ENCODE results near the gene PHLDB1.

PHLDB1 gene

DNA sequence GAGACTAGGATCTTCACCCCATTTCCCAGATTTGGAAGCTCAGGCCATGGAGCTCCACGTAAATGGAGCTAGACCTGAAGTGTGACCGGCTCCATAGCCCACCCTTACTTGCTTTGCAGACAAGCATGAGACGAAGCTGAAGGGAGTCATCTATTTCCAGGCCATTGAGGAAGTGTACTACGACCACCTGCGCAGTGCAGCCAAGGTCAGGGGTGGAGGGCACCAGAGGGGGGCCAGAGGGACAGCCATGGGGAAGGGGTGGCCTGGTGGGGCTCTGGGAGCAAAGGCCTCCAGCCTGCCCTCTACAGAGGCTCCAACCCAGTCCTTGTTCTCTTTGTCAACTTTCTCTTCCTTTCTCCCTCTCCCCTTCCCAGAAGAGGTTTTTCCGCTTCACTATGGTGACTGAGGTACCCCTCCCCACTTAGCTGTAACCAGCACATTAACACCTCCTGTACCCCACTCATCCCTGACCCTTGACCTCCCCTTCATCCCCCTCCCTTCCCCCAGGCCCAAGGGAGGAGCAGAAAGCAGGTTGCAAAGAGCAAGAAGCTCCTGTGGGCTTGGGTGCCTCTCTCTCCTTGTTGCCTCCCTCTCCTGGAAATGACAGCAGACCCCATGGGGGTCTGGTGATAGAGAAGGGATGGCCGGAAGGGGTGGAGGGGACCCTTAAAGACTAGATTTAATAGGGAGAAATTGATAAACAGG lies 48.2 kb downstream of the PHLDB1 start:
- TF ChIP-seq, protein P1, sequence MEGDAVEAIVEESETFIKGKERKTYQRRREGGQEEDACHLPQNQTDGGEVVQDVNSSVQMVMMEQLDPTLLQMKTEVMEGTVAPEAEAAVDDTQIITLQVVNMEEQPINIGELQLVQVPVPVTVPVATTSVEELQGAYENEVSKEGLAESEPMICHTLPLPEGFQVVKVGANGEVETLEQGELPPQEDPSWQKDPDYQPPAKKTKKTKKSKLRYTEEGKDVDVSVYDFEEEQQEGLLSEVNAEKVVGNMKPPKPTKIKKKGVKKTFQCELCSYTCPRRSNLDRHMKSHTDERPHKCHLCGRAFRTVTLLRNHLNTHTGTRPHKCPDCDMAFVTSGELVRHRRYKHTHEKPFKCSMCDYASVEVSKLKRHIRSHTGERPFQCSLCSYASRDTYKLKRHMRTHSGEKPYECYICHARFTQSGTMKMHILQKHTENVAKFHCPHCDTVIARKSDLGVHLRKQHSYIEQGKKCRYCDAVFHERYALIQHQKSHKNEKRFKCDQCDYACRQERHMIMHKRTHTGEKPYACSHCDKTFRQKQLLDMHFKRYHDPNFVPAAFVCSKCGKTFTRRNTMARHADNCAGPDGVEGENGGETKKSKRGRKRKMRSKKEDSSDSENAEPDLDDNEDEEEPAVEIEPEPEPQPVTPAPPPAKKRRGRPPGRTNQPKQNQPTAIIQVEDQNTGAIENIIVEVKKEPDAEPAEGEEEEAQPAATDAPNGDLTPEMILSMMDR (IDR thresholded peaks at IDR 0.05; ENCODE audit: insufficient read depth, low read depth, low read length, missing control alignments), result no peak
- DNase-seq (ENCODE audit: low read depth), result no peak
- H3K4me3 ChIP-seq (ENCODE audit: low read depth, low read length), result no peak overlapping the region

DNA sequence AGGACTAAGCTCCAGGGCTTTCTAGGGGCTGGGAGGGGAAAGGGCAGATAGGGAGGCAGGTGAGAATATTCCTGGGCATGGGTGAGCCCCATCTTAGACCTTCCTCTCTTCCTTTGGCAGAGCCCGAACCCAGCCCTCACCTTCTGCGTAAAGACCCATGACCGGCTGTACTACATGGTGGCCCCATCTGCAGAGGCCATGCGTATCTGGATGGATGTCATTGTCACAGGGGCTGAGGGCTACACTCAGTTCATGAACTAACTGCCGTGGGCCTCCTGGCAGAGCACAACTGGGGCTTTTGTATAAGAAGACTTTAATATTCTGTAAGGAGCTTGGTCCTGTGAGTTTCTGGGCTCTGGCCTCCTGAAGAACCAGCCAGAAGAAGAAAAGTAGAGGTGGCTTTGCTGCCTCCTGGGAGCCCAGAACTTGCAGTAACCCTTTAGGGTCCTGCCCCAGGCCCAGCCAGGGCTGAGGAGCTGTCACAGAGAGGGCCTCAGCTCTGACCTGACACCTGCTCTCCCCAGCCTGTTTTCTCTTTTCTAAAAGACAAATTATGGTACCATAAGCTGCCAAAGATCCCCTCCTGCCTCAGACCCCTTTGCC lies 49.2 kb downstream of the PHLDB1 start:
- TF ChIP-seq, protein P1 (IDR thresholded peaks at IDR 0.05; ENCODE audit: insufficient read depth, low read depth, low read length, missing control alignments), result no peak
- DNase-seq (ENCODE audit: low read depth), result no peak
- no peak overlapping the region for H3K4me3 ChIP-seq (ENCODE audit: low read depth, low read length)

DNA sequence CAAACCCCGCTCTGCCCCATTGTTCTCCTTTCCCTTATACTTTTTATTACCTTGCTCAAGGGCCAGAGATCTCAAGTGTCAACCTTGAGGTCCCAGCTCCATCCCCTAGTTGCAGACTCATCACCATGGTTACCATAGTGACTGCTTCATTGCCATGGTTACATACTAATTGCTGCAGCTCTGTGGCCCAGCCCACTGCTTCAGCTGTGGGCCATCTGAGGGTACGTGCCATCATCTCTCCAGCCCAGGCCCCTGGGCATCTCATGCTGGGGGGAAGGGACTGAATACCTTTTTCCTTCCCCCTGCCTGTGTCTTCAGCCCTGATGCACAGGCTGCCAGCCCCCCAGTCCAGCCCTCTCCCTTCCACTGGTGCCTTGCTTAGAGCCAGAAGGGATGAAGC lies 49.8 kb downstream of the PHLDB1 start:
- DNase-seq (ENCODE audit: low read depth), result peak; percentile 17
- H3K4me3 ChIP-seq (ENCODE audit: low read depth, low read length), result no peak overlapping the region

GRCh38 chr11:118657709-118658428 lies 50.5 kb downstream of the PHLDB1 start:
- TF ChIP-seq, protein P1 (IDR thresholded peaks at IDR 0.05; ENCODE audit: insufficient read depth, low read depth, low read length, missing control alignments), result no peak
- no peak overlapping the region for H3K4me3 ChIP-seq (ENCODE audit: low read depth, low read length)
- no peak for DNase-seq (ENCODE audit: low read depth)

More for the DNA sequence above, 49.8 kb downstream of the PHLDB1 start:
- TF ChIP-seq, protein P1 (IDR thresholded peaks at IDR 0.05; ENCODE audit: insufficient read depth, low read depth, low read length, missing control alignments), result no peak

- no peak overlapping the region for H3K4me3 ChIP-seq (ENCODE audit: low read depth, low read length)
- no peak for DNase-seq (ENCODE audit: low read depth)
- TF ChIP-seq, protein P1 (IDR thresholded peaks at IDR 0.05; ENCODE audit: insufficient read depth, low read depth, low read length, missing control alignments), result no peak
Measured at GRCh38 chr11:118658429-118659313, 51.3 kb downstream of the PHLDB1 start.

DNA sequence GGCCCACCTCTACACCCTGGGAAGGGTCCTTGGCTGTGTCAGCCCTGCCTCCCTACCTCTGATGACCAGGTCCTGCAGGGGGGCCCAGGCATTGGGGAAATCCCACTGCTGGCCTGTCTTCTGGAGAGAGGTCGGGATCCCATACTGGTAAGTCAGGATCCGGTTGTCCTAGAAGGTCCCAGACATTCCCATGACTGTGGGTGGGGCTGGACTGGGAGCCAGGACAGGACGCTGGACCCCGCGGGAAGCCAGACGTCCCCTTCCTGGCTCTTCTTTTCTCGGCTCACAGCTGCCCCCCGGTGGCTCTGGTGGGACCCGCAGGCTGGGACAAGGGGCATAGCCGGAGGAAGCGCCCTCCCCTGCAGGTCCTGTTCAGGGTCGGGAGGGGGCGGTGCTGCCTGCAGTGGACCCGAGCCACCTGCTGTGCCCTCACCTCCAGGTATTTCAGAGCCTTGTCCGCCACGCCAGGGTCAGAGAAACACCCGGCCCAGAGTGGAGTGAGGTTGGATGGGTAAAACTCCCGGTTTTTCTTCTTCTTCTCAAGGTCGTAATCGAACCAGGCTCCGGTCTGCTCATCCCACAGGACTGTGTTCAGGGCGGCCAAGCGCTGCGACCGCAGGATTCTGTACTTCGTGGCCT lies 52.0 kb downstream of the PHLDB1 start:
- H3K4me3 ChIP-seq (ENCODE audit: low read depth, low read length), result no peak overlapping the region

More for the DNA sequence above, 52.0 kb downstream of the PHLDB1 start:
- TF ChIP-seq, protein P1 (IDR thresholded peaks at IDR 0.05; ENCODE audit: insufficient read depth, low read depth, low read length, missing control alignments), result peak; percentile 96
- DNase-seq (ENCODE audit: low read depth), result peak; percentile 85
